NT2/D1 (cell line): ENCODE measurements around the gene IGFBP4.

Experiments used
- SUZ12 ChIP-seq: IDR thresholded peaks from 2 replicates; pipeline ENCODE4 v1.6.1; 2011; ENCODE audit not compliant: insufficient read length, insufficient read depth; ENCODE audit errors: extremely low read depth
- YY1 ChIP-seq: IDR thresholded peaks from 2 replicates; pipeline ENCODE4 v1.6.1; 2011; ENCODE audit not compliant: insufficient read length, insufficient read depth
- ZNF274 ChIP-seq: IDR thresholded peaks from 2 replicates; pipeline ENCODE4 v1.6.1; 2011; ENCODE audit warnings: mild to moderate bottlenecking, low read depth, low read length

DNA sequence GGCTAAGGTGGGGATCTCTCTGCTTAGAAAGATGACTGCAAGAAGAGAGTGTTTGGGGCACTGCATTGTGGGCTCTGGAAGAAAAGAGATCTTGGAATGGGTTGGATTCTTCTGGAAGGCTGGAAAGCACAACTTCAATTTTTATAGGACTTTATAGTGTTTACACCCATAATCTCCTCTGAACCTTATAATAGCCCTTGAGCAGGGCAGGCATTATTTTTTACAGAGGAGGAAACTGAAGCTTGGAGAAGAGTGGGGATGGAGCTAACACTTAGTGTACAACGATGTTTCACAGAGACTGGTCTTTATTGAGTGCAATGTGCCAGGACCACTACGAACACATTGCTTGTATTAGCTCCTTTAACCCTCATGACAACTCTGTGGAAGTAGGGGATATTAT is 47.7 kb downstream of the IGFBP4 start:
- no peak for TF ChIP-seq YY1
- no peak for TF ChIP-seq ZNF274
- no peak for TF ChIP-seq SUZ12
